HL-60/S4 (cell line): Measurements from ENCODE around the gene TXLNG.
"Not testable (repeated sequence)": the region's sequence is repeated elsewhere in the genome, so short reads cannot be mapped to it uniquely, and the experiment has no call there.

Experiments
- in situ Hi-C: fragments of 300-500 bp; cut with MboI; formaldehyde crosslinking; loops from 2 replicates; pipeline ENCODE4 v1.14.3; 2022; ENCODE audit warnings: low sequenced_read_pairs

Gene TXLNG

DNA sequence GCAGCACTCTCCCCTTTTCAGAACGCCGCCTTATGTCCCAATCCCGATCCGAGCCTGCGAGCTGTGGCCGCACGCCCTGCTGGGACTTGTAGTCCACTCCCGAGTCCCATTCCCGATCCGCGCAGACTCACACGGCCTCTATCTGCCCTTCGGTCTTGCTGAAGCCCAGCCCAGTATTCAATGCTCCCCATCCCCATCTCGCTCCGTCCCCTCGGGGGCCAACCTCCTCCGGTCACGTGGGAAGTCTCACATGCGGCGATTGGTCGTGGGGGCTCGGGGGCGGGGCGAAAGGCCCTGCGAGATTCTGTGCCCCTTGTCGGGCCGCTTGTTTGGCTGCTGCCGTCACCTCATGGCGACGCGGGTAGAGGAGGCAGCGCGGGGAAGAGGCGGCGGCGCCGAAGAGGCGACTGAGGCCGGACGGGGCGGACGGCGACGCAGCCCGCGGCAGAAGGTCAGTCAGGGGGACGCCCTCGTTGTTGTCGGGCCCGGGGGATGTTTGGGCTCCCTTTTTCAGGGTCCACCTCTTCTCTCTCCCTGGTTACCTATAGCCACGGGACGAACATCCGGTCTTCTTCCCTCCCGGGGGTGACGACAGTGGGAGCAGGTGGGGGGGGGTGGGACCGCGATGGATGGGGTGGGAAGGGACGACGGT, at the start of gene TXLNG:
Gene TXLNG (plus strand): TSS at position 328 of the 652 bp plus-strand sequence. CDS start 22 bp downstream, at position 350.
- in situ Hi-C loops, result no loop called here

DNA sequence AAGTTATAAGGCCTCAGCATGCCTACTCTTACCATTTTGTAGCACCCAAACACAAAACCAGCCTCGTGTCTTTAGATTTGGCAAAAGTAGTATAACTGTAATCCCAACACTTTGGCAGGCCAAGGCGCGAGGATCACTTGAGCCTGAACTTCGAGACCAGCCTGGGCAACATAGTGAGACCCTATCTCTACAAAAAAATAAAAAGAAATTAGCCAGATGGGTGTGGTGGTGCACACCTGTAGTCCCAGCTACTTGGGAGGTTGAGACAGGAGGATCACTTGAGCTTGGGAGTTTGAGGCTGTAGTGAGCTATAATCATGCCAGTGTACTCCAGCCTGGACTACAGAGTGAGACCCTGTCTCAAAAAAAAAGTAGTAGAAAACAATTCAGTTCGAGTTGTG, 49.2 kb upstream of the TXLNG start:
- in situ Hi-C loops, result no loop called here

DNA sequence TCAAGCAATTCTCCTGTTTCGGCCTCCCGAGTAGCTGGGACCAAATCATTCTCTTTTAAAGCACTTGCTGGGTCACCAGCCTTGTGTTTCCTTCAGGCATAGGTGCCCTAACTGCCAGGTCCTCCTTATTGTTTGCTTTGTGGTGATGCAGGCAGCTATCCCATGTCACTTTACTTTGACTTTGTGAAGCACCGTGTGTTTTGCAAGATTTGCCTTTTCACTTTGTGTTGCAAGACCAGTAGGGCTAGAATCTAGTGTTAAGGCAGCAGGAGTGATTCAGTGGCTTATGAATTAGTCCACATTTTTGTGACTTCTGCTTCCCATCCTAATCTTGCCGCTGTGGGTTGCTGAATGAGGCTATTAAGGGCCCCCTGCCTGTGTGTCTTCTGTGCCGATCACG, 46.7 kb upstream of the TXLNG start:
- in situ Hi-C loops, result no loop called here

- in situ Hi-C loops, result no loop called here
Observed at GRCh38 chrX:16743604-16744325, 42.5 kb upstream of the TXLNG start.

DNA sequence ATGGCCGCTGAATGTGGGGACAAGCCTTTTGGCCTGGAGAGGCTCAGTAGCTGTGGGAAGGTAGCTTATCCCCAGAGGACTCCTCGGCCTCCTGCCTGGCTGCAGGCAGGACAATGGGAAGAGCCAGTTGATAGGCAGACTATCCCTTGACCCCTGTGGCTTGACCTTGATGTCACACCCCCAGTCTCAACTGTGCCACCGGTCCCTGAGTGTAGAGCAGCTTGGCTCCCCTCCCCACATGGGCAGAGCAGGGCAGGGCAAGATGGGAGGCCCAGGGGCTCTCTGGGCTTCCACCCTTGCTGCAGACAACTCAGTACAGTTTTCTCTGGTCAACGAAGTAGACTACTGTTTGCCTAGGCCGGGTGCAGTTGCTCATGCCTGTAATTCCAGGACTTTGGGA, 41.2 kb upstream of the TXLNG start:
- in situ Hi-C loops, result no loop called here

GRCh38 chrX:16745659-16746058, 40.6 kb upstream of the TXLNG start:
- in situ Hi-C loops, result no loop called here

GRCh38 chrX:16748425-16748824, 37.8 kb upstream of the TXLNG start:
- in situ Hi-C loops, result no loop called here

DNA sequence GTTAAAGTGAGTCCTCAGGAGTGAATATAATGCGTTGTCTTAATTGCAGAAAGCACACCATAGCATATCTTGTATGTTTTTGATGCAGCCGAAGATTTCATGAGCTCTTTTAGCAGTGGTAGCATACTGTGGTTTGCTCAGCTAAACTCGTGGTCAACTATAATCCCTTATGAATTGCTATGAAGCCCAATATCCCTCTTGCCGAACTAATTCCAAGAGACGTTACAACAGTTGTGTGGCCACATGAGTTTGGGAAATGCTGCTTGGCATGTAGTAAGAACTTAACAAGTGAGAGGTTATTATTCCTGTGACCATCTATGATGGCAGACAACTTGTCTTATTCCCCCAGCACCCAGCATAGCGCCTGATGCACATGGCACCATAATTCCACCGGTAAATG, 36.1 kb upstream of the TXLNG start:
- in situ Hi-C loops, result no loop called here

GRCh38 chrX:16754019-16754418, 32.2 kb upstream of the TXLNG start:
- in situ Hi-C loops, result no loop called here

DNA sequence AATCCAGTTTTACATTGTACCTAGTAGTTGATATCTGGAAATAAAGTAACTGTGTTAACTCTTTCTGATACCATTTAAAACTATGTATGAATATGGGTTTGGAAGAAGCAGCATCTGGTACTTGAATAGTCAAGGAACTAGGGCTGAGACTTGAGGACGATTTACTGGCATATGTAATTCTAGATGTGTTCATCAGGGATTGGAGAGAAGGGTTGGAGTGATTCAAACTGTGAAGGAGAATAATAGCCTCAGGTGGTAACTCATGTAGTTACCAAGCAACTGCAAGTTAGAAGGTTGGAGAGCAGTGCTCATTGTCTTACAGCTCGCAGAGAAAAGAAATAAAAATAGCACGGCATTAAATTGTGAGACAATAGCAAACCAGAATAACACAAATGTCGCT, 29.5 kb upstream of the TXLNG start:
- in situ Hi-C loops, result no loop called here

- in situ Hi-C loops, result not testable (repeated sequence)
Observed at GRCh38 chrX:16761500-16761899, 24.8 kb upstream of the TXLNG start.

- in situ Hi-C loops, result no loop called here
Observed at GRCh38 chrX:16762579-16762978, 23.7 kb upstream of the TXLNG start.

DNA sequence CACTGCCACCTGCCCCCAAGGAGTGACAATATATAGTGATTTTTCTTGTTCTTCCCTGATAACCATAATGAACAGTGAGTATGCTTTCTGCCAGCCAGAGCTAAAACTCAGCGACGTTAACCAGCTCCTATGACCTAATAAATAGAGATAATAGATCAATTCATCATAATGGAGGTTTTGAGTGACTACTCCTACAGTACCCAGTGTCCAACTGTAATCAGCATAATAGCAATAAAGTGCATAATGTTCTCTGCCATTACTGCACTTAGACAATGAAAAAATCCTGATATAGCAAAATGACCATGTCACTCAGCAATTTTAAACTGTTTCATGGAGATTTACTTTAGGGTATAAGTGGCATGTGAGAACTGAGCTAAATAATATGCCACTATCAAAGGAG, 20.7 kb upstream of the TXLNG start:
- in situ Hi-C loops, result no loop called here

GRCh38 chrX:16770970-16771482, 15.2 kb upstream of the TXLNG start:
- in situ Hi-C loops, result no loop called here

GRCh38 chrX:16771483-16772398, 14.5 kb upstream of the TXLNG start:
- in situ Hi-C loops, result no loop called here

DNA sequence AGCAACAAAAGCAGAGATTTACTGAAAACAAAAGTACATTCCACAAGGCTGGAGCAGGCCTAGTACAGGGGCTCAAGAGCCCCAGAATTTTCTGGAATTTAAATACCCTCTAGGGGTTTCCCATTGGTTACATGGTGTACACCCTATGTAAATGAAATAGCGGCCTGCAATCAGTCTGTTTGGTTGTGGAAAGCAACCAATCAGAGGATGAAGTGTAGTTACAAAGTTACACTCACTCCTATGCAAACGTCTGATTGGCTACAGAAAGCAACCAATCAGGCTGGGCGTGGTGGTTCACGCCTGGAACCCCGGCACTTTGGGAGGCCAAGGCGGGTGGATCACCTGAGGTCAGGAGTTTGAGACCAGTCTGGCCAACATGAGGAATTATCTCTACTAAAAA, 13.8 kb upstream of the TXLNG start:
- in situ Hi-C loops, result no loop called here

GRCh38 chrX:16774746-16775145, 11.5 kb upstream of the TXLNG start:
- in situ Hi-C loops, result no loop called here

DNA sequence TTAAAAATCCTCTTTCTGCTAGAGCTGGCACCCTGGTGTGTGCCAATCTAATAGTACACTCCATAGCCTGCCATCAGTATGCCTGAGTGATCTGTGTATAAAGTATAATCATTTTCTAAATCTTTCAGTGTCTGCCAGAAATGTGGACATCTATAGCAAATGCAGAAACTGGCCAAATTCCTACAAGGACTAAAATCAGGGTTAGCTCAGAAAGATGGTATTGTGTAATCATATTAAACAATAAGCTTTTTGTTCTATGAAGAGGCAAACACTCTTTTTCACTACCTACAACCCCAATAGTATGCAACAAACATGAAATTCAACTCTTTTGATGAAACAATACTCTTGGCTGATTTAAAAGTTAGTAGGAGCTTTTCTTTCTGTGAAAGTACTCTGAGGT, 7.7 kb upstream of the TXLNG start:
- in situ Hi-C loops, result no loop called here

GRCh38 chrX:16778993-16779392, 7.3 kb upstream of the TXLNG start:
- in situ Hi-C loops, result no loop called here

GRCh38 chrX:16779815-16780214, 6.5 kb upstream of the TXLNG start:
- in situ Hi-C loops, result not testable (repeated sequence)

- in situ Hi-C loops, result no loop called here
Observed at GRCh38 chrX:16783452-16783851, 2.8 kb upstream of the TXLNG start.
